ENCODE results near the gene FOXL1.
"Not testable (repeated sequence)": the region's sequence is repeated elsewhere in the genome, so short reads cannot be mapped to it uniquely, and the experiment has no call there.

The FOXL1 gene

GRCh38 chr16:86581458-86581857 is 3.1 kb downstream of the FOXL1 start:
- in situ Hi-C loops (cut with HindIII; ENCODE audit: low pct_unique_long_range_greater_than_20kb, low sequenced_read_pairs): no loop called here
- DNase-seq (ENCODE audit: low read depth in 1 of 2, low spot score in 1 of 2): no peak
- no peak for TF ChIP-seq JUND (IDR thresholded peaks at IDR 0.05; ENCODE audit: low read depth)

GRCh38 chr16:86584071-86584685 is 5.8 kb downstream of the FOXL1 start:
- no peak for TF ChIP-seq JUND (IDR thresholded peaks at IDR 0.05; ENCODE audit: low read depth)
- DNase-seq (ENCODE audit: low read depth in 1 of 2, low spot score in 1 of 2): no peak
- in situ Hi-C loops (cut with HindIII; ENCODE audit: low pct_unique_long_range_greater_than_20kb, low sequenced_read_pairs): no loop called here

GRCh38 chr16:86584726-86585721 is 6.7 kb downstream of the FOXL1 start:
- in situ Hi-C loops (cut with HindIII; ENCODE audit: low pct_unique_long_range_greater_than_20kb, low sequenced_read_pairs): no loop called here
- DNase-seq (ENCODE audit: low read depth in 1 of 2, low spot score in 1 of 2): no peak
- no peak for TF ChIP-seq JUND (IDR thresholded peaks at IDR 0.05; ENCODE audit: low read depth)

- no peak for TF ChIP-seq JUND (IDR thresholded peaks at IDR 0.05; ENCODE audit: low read depth)
- in situ Hi-C loops (cut with HindIII; ENCODE audit: low pct_unique_long_range_greater_than_20kb, low sequenced_read_pairs): no loop called here
- no peak for DNase-seq (ENCODE audit: low read depth in 1 of 2, low spot score in 1 of 2)
Measured at GRCh38 chr16:86585821-86586611, 7.7 kb downstream of the FOXL1 start.

- in situ Hi-C loops (cut with HindIII; ENCODE audit: low pct_unique_long_range_greater_than_20kb, low sequenced_read_pairs): no loop called here
- DNase-seq (ENCODE audit: low read depth in 1 of 2, low spot score in 1 of 2): no peak
- TF ChIP-seq JUND (IDR thresholded peaks at IDR 0.05; ENCODE audit: low read depth): no peak
Measured at GRCh38 chr16:86587487-86587886, 9.1 kb downstream of the FOXL1 start.

GRCh38 chr16:86587955-86588354 is 9.6 kb downstream of the FOXL1 start:
- in situ Hi-C loops (cut with HindIII; ENCODE audit: low pct_unique_long_range_greater_than_20kb, low sequenced_read_pairs); DNase-seq (ENCODE audit: low read depth in 1 of 2, low spot score in 1 of 2): not testable (repeated sequence)

- in situ Hi-C loops (cut with HindIII; ENCODE audit: low pct_unique_long_range_greater_than_20kb, low sequenced_read_pairs): no loop called here
- no peak for TF ChIP-seq JUND (IDR thresholded peaks at IDR 0.05; ENCODE audit: low read depth)
- peak in 1 of 2 experiments; percentile 15 for DNase-seq (ENCODE audit: low read depth in 1 of 2, low spot score in 1 of 2)
Measured at GRCh38 chr16:86590501-86591144, 12.3 kb downstream of the FOXL1 start.

- in situ Hi-C loops (cut with HindIII; ENCODE audit: low pct_unique_long_range_greater_than_20kb, low sequenced_read_pairs): no loop called here
- no peak for DNase-seq (ENCODE audit: low read depth in 1 of 2, low spot score in 1 of 2)
- TF ChIP-seq JUND (IDR thresholded peaks at IDR 0.05; ENCODE audit: low read depth): no peak
Measured at GRCh38 chr16:86591270-86591669, 12.9 kb downstream of the FOXL1 start.

- DNase-seq (ENCODE audit: low read depth in 1 of 2, low spot score in 1 of 2): no peak
- no peak for TF ChIP-seq JUND (IDR thresholded peaks at IDR 0.05; ENCODE audit: low read depth)
- in situ Hi-C loops (cut with HindIII; ENCODE audit: low pct_unique_long_range_greater_than_20kb, low sequenced_read_pairs): no loop called here
Measured at GRCh38 chr16:86593913-86594620, 15.7 kb downstream of the FOXL1 start.

GRCh38 chr16:86594721-86595120 is 16.4 kb downstream of the FOXL1 start:
- no peak for TF ChIP-seq JUND (IDR thresholded peaks at IDR 0.05; ENCODE audit: low read depth)
- DNase-seq (ENCODE audit: low read depth in 1 of 2, low spot score in 1 of 2): no peak
- in situ Hi-C loops (cut with HindIII; ENCODE audit: low pct_unique_long_range_greater_than_20kb, low sequenced_read_pairs): no loop called here

GRCh38 chr16:86595983-86596605 is 17.7 kb downstream of the FOXL1 start:
- in situ Hi-C loops (cut with HindIII; ENCODE audit: low pct_unique_long_range_greater_than_20kb, low sequenced_read_pairs): no loop called here
- TF ChIP-seq JUND (IDR thresholded peaks at IDR 0.05; ENCODE audit: low read depth): no peak
- DNase-seq (ENCODE audit: low read depth in 1 of 2, low spot score in 1 of 2): no peak

All from T47D (cell line).